ENCODE measurements around the gene SCP2.
A peak's percentile ranks its signal among the peaks of the same experiment; 100 is the strongest.

The SCP2 gene

GRCh38 chr1:53047737-53048736 is 121.0 kb downstream of the SCP2 start:
- TF ChIP-seq, protein P1, sequence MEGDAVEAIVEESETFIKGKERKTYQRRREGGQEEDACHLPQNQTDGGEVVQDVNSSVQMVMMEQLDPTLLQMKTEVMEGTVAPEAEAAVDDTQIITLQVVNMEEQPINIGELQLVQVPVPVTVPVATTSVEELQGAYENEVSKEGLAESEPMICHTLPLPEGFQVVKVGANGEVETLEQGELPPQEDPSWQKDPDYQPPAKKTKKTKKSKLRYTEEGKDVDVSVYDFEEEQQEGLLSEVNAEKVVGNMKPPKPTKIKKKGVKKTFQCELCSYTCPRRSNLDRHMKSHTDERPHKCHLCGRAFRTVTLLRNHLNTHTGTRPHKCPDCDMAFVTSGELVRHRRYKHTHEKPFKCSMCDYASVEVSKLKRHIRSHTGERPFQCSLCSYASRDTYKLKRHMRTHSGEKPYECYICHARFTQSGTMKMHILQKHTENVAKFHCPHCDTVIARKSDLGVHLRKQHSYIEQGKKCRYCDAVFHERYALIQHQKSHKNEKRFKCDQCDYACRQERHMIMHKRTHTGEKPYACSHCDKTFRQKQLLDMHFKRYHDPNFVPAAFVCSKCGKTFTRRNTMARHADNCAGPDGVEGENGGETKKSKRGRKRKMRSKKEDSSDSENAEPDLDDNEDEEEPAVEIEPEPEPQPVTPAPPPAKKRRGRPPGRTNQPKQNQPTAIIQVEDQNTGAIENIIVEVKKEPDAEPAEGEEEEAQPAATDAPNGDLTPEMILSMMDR (IDR thresholded peaks at IDR 0.05; ENCODE audit: insufficient read depth, low read length, missing control alignments), result no peak
- H3K4me3 ChIP-seq (ENCODE audit: low read depth, low read length), result no peak overlapping the region
- DNase-seq (ENCODE audit: low read depth, low spot score), result peak; percentile 24
- ChIA-PET CTCF (interaction anchor here (1.0 to 2.5 kb wide), 5 partner anchors 33 to 139 kb away, joined by 4 to 9 read pairs (median 5); no protein-coding TSS in a partner anchor), POLR2A (no interaction called here)

DNA sequence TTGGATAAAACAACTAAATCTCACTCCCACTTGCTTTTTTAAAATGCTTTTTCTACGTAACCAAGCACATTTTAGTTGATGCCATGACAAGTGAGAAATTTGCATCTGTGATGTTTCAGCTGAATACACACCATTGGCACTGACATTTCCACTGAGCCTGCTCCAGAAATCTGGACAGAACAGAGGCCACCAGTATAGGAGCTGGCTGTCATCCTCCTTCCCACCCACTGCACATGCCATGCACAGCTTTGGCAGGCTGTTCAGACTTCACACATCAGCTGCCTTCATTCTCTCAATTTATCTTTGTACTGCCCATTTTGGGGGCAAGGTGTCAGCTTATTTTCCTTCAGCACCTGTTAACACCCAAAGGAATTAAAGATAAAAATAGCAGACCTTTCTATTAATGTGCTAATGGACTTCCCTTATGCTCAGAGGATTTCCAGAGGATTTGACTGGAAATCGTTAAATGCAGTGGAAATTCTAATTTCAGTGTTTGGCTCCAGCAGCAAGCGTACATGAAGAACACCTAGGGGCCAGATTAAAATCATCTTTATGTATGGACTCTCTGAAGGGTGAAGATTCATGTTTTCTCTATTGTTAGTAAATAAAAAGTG is 122.0 kb downstream of the SCP2 start:
- no peak overlapping the region for H3K4me3 ChIP-seq (ENCODE audit: low read depth, low read length)
- POLR2A ChIA-PET, result no interaction called here
- CTCF ChIA-PET, result interaction anchor here (1.1 to 2.5 kb wide), 4 partner anchors 11 to 137 kb away, joined by 3 to 9 read pairs (median 5); no protein-coding TSS in a partner anchor
- TF ChIP-seq, protein P1 (IDR thresholded peaks at IDR 0.05; ENCODE audit: insufficient read depth, low read length, missing control alignments), result no peak
- DNase-seq (ENCODE audit: low read depth, low spot score), result no peak

DNA sequence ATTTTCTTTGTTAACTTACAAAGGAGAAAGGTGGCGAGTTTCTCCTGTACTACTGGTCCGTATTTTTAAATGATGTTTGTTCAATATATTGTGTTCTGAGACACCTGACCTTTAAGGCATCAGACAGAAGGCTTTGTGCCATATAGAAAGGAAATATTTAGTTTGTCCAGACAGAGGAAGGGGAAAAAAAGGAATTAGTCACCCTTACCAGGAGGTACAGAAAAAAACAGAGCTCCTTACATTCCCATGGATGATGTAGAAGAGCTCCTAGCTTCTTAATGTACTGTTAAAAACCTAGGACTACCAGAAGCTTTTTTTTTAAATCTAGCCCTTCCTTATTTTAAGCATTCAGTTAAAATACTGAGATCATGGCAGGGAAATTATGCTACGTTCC is 122.5 kb downstream of the SCP2 start:
- H3K4me3 ChIP-seq (ENCODE audit: low read depth, low read length), result no peak overlapping the region
- TF ChIP-seq, protein P1 (IDR thresholded peaks at IDR 0.05; ENCODE audit: insufficient read depth, low read length, missing control alignments), result no peak
- CTCF ChIA-PET, result interaction anchor here (1.2 to 2.5 kb wide), 3 partner anchors 11 to 136 kb away, joined by 3 to 9 read pairs (median 6); no protein-coding TSS in a partner anchor
- POLR2A ChIA-PET, result no interaction called here
- no peak for DNase-seq (ENCODE audit: low read depth, low spot score)

DNA sequence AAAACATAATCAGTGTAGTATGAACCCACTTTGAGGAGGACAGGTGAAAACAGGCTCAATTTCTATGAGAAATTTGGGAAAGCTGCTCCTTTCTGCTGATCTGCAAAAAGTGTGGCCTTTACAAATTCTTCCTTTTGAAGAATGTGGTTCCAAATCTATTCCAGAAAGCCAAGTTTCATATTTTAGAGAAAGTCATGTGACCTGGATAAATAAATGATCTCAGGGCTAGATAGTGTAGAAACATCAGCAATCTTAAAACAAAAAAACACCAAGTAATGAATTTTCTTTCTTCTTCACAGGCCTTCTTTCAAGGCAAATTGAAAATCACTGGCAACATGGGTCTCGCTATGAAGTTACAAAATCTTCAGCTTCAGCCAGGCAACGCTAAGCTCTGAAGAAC is 123.2 kb downstream of the SCP2 start:
- no peak for DNase-seq (ENCODE audit: low read depth, low spot score)
- TF ChIP-seq, protein P1 (IDR thresholded peaks at IDR 0.05; ENCODE audit: insufficient read depth, low read length, missing control alignments), result no peak
- ChIA-PET CTCF (interaction anchor here (1.2 to 2.5 kb wide), 2 partner anchors 10 to 136 kb away, joined by 3 to 9 read pairs; no protein-coding TSS in a partner anchor), POLR2A (no interaction called here)
- H3K4me3 ChIP-seq (ENCODE audit: low read depth, low read length), result no peak overlapping the region

- ChIA-PET CTCF (no interaction called here), POLR2A (no interaction called here)
- no peak for DNase-seq (ENCODE audit: low read depth, low spot score)
These were observed 124.6 kb downstream of the SCP2 start for GRCh38 chr1:53051676-53052075.

More at GRCh38 chr1:53051676-53052075, 124.6 kb downstream of the SCP2 start:
- TF ChIP-seq, protein P1 (IDR thresholded peaks at IDR 0.05; ENCODE audit: insufficient read depth, low read length, missing control alignments), result no peak
- no peak overlapping the region for H3K4me3 ChIP-seq (ENCODE audit: low read depth, low read length)

Measured in AG04449 (cell line).